MV-4-11 (cell line): ENCODE results near the gene SAG.
A peak's percentile ranks its signal among the peaks of the same experiment; 100 is the strongest.
"Not testable (repeated sequence)": the region's sequence is repeated elsewhere in the genome, so short reads cannot be mapped to it uniquely, and the experiment has no call there.

Experiments
- DNase-seq: peaks from one replicate; lab custom pipeline; 2025; lab: John Stamatoyannopoulos, UW

SAG gene

DNA sequence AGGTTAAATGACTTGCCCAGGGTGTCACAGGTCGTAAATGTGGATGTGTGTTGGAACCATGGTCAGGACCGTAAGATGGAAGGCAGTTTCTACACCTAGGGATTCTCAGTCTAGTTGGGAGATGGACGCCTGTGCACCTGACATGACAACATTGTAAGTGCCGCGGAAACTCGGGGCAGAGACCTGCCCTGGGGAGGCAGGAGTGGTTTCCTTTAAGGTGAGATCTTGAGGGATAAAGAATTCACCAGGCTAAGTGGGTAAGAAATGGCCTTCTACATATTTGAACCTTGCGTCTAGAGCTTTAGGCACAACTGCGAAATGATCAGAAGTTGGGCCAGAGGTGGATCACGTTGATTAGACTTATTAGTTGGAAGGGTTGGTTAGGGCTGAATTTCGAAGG is 48.3 kb downstream of the SAG start:
- no peak for DNase-seq

- no peak for DNase-seq
These were observed 49.1 kb downstream of the SAG start for GRCh38 chr2:233356546-233357308.

- DNase-seq, result peak; percentile 70
These were observed 50.7 kb downstream of the SAG start for GRCh38 chr2:233358335-233358734.

GRCh38 chr2:233358947-233359346 is 51.3 kb downstream of the SAG start:
- peak; percentile 34 for DNase-seq

DNA sequence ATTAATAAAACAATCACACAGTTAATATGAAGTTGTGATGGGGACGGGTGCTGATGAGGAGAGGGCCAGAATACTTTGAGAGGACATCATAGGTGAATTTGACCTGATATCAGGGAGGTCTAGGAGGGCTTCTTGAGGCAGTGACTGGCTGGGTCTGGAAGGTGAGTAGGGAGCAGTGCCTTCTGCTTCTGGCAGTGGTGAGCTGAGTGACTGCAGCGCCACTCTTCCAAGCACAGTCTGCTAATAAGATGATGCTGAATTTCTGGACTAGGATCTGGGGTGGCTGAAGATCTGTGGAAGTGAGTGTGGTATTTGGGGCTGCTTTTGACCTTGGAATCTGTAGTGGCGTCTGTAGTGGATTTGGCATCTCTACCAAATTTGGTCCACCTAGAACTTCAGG is 52.2 kb downstream of the SAG start:
- DNase-seq, result no peak

- DNase-seq, result no peak
These were observed 53.2 kb downstream of the SAG start for GRCh38 chr2:233360771-233361176.

DNA sequence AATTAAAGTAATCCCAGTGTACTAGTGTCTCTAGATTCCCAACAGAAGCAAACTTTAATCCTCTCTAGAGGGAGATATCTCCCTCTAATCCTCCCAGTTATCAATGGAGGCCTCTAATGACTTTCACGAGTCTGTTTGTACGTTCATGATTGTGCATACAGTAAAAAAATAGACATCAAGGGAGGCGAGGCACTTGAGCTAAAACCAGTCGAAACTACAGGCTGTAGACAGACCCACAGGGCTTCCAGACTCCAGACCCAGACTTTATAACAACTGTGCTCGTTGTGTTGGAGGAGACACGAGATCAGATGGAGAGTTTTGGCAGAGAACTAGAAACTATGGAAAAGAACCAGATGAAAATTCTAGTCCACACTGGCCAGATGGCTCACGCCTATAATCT is 53.7 kb downstream of the SAG start:
- no peak for DNase-seq

GRCh38 chr2:233362742-233363141 is 55.1 kb downstream of the SAG start:
- no peak for DNase-seq

GRCh38 chr2:233363744-233364235 is 56.2 kb downstream of the SAG start:
- DNase-seq, result no peak

- peak; percentile 35 for DNase-seq
These were observed 58.4 kb downstream of the SAG start for GRCh38 chr2:233365861-233366520.

DNA sequence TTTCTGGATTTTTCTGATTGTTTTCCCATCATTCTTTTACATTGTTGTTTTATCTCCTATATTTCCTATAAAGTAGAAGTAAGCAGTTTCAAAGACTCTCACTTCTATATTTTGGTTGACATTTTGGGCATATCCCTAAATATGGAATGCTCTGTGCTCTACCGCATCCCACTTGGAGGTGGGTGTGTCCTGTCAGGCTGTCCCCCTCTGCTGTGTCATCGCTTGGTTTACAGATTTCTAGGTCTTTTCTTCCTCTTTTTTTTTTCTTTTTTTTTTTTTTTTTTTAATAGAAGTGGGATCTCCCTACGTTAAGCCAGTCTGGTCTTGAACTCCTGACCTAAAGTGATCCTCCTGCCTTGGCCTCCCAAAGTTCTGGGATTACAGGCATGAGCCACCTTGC is 60.0 kb downstream of the SAG start:
- peak; percentile 37 for DNase-seq

GRCh38 chr2:233368756-233369155 is 61.1 kb downstream of the SAG start:
- DNase-seq, result no peak

GRCh38 chr2:233369462-233369861 is 61.8 kb downstream of the SAG start:
- no peak for DNase-seq

DNA sequence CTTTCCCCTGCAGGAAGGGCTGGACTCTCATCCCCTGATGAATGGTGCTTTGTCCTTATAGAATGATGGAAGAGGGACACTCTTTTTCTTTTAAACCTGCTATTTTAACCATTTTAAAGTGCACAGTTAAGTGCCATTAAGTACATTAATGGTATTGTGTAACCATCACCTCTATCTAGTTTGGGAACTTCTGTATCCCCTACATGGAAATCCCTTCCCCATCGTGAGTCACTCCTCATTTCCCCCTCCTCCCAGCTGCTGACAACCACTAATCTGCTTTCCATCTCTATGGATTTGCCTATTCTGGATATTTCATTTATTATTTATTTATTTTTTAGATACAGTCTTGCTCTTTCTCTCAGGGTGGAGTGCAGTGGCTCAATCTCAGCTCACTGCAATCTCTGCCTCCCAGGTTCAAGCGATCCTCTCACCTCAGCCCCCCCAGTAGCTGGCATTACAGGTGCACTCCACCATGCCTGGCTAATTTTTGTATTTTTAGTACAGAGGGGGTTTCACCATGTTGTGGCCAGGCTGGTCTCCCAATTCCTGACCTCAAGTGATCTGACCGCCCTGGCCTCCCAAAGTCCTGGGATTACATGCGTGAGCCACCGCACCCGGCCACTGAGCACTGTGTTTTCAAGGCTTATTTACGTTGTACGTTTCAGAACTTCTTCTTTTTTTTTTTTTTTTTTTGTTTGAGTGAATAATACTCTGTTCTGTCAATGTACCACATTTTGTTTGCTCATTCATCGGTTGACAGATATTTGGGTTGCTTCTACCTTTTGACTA is 62.5 kb downstream of the SAG start:
- DNase-seq, result peak; percentile 48

DNA sequence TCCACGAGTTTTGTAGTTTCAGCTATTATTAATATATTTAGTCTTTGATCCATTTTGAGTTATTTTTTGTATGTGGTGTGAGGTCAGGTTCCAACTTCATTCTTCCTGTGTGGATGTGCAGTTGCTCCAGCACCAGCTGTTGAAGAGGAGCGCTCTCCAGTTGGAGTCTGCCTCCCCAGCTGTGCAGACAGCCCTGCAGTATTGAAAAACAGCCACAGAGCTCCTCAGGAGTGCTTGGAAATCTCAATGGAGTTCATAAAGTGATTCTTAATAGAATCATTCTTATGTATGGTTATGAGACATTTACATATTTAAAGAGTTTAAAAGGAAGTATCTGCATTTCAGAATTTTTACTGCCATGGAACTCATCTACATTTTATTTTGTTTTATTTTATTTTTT is 64.0 kb downstream of the SAG start:
- DNase-seq, result no peak

DNA sequence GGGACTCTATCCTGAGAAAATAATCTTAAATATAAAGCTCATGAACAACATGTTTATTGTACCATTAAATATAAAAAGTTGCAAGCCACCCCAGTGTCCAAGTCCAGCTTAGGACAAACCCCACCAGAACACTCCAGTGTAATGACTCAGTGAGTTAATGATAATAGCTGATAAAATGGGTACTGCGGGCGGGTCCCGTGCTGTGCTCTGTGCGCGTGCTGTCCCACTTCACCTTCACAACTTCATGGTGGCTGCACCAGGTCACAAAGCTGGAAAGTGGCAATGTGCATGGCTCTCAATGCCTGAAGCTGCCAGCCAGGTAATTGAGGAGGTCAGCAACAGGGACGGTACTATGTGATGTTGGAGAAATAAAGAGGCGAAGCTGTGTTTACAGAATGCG is 65.2 kb downstream of the SAG start:
- DNase-seq, result no peak

GRCh38 chr2:233373316-233373715 is 65.7 kb downstream of the SAG start:
- DNase-seq, result no peak

DNA sequence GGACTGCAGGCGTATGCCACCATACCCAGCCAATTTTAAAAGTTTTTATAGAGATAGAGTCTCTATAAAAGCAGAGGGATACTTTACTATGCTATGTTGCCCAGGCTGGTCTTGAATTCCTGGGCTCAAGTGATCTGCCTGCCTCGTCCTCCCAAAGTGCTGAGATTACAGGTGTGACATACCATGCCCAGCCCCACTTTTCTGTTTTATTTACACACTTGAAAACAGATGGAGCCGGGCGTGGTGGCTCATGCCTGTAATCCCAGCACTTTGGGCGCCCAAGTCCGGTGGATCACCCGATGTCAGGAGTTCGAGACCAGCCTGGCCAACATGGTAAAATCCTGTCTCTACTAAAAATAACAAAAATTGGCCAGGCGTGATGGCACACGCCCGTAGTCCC is 67.2 kb downstream of the SAG start:
- not testable (repeated sequence) for DNase-seq

- DNase-seq, result no peak
These were observed 68.1 kb downstream of the SAG start for GRCh38 chr2:233375490-233376314.

DNA sequence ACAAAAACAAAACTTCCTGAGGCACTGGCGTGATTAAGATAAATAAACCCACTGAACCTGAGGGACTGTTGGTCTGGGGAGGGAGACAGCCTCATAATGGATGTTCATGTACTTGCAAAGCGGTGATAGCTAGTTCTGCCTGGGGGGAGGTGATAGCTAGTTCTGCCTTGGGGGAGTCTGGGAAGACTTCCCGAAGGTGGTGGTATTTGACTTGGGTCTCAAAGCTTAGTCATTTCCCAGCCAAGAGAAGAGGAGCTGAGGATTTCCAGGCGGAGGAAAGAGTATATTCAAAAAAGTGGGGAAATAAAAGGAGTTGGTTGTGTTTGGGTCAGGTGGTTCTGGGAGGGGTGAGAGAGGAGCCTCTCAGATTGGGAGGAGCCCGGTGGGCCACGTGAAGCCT is 71.4 kb downstream of the SAG start:
- no peak for DNase-seq

- DNase-seq, result no peak
These were observed 71.8 kb downstream of the SAG start for GRCh38 chr2:233379441-233379840.
